ENCODE results near the gene UHMK1. TPM values are rescaled to one million over a fixed set of nuclear protein-coding genes. Genes with fewer than 3 reads are reported as not detected.

The UHMK1 gene
- total RNA-seq, 1 experiment from 2014 or later: 15.8 TPM

- Histone ChIP-seq H3K79me1 (ENCODE audit: insufficient read depth, low read depth, low read length, poor library complexity, severe bottlenecking) (peaks cover 3% of the 10 kb centered on the region), H2BK120ac (ENCODE audit: low read depth, low read length, poor library complexity, severe bottlenecking) (no peak overlapping the region), H3K4ac (ENCODE audit: low read depth, low read length) (no peak overlapping the region), H3K4me2 (ENCODE audit: insufficient read depth, insufficient read length, low read length) (no peak overlapping the region), H3K9me3 (ENCODE audit: control insufficient read depth, low read depth, low read length) (no peaks in the 10 kb centered on the region), H2AK5ac (ENCODE audit: insufficient read length, low read length) (no peak overlapping the region), H2BK15ac (ENCODE audit: low read depth, low read length) (no peak overlapping the region), H3K79me2 (ENCODE audit: insufficient read depth, low read length) (no peaks in the 10 kb centered on the region; the same call in 1 of the 2 replicates), H3K27ac (ENCODE audit: insufficient read length, low read depth, low read length) (no peak overlapping the region), H3K9ac (ENCODE audit: extremely low read depth, insufficient read length, low read length) (no peak overlapping the region), H2AFZ (ENCODE audit: low read length) (no peak overlapping the region), H3K4me1 (ENCODE audit: insufficient read depth, low read length) (no peaks in the 10 kb centered on the region; the same call in 1 of the 2 replicates), H3K23me2 (ENCODE audit: insufficient read length, low read depth, low read length, poor library complexity, severe bottlenecking) (no peaks in the 10 kb centered on the region), H4K8ac (replicated peaks; ENCODE audit: insufficient read length, low read depth, low read length) (no peak overlapping the region), H2BK5ac (ENCODE audit: insufficient read length, low read length) (no peak overlapping the region), H3K23ac (ENCODE audit: insufficient read length, low read depth, low read length) (no peak overlapping the region), H3K18ac (ENCODE audit: insufficient read length, low read depth, low read length) (no peak overlapping the region), H4K91ac (ENCODE audit: insufficient read length, low read depth, low read length) (no peak overlapping the region), H3K56ac (ENCODE audit: insufficient read length, low read depth, low read length) (no peak overlapping the region), H2BK20ac (ENCODE audit: low read depth, low read length, poor library complexity, severe bottlenecking) (no peak overlapping the region), H4K5ac (ENCODE audit: insufficient read length, low read depth, low read length) (no peak overlapping the region), H3K14ac (ENCODE audit: insufficient read depth, low read length) (no peak overlapping the region), H3K27me3 (ENCODE audit: insufficient read depth, low read length) (no peaks in the 10 kb centered on the region), H3T11ph (ENCODE audit: low read length) (no peak overlapping the region), H2BK12ac (ENCODE audit: insufficient read length, low read depth, low read length) (no peak overlapping the region), H4K20me1 (ENCODE audit: control insufficient read depth, insufficient read depth, insufficient read length) (peaks cover 2% of the 10 kb centered on the region)
- TF ChIP-seq CTCF (conservative IDR thresholded peaks at IDR 0.05): no peak
- H3K36me3 Mint-ChIP-seq (ENCODE audit: insufficient read depth in 1 of 3, low read depth in 3 of 3): peaks cover 4 to 16% (median 4%) of the 10 kb centered on the region in 3 experiments; a peak in 4 of 7 replicates
- DNase-seq: no peak
- WGBS (ENCODE audit: extremely low coverage, insufficient read length, low lambda C conversion rate): no CpG with 5 or more reads among the region's 4 CpGs
- no peak overlapping the region for H3K4me3 Mint-ChIP-seq
- H3K27me3 Mint-ChIP-seq (ENCODE audit: low read depth): no peaks in the 10 kb centered on the region
- no peak overlapping the region for H3K27ac Mint-ChIP-seq
- H3K9me3 Mint-ChIP-seq: no peaks in the 10 kb centered on the region
- H3K4me1 Mint-ChIP-seq: no peaks in the 10 kb centered on the region
These were observed 71.2 kb downstream of the UHMK1 start for GRCh38 chr1:162568802-162569201.

Measured in H9 (cell line).